Neural cell (in vitro differentiated cells): ENCODE measurements around the gene PCDH9. TPM values are rescaled to one million over a fixed set of nuclear protein-coding genes. Genes with fewer than 3 reads are reported as not detected.

Experiments used
- H2AFZ ChIP-seq: fragments of 200-600, 300-800 bp; sonication (generic), shearing (Covaris generic); 2 replicates; pipeline ENCODE4 v1.6.0; 2014; ENCODE audit warnings: low read depth, mild to moderate bottlenecking, antibody characterized with exemption, low read length, moderate library complexity
- H3F3A ChIP-seq: fragments of 200-600 bp; shearing (Covaris generic); 2 replicates; pipeline ENCODE4 v1.6.1; 2016; ENCODE audit warnings: mild to moderate bottlenecking, moderate library complexity, mixed read lengths, antibody characterized with exemption, low read length; ENCODE audit not compliant: insufficient read depth, poor library complexity, severe bottlenecking
- H3K27ac ChIP-seq: fragments of 200-600, 300-800 bp; sonication (generic), shearing (Covaris generic); 2 replicates; pipeline ENCODE4 v1.5.1; 2014; ENCODE audit warnings: mild to moderate bottlenecking, low read length, moderate library complexity
- H3K27me3 ChIP-seq: fragments of 300-800, 200-600 bp; sonication (generic), shearing (Covaris generic); 2 replicates; pipeline ENCODE4 v1.6.0; 2014; ENCODE audit warnings: mild to moderate bottlenecking, low read depth, low read length, moderate library complexity; ENCODE audit not compliant: insufficient read depth
- H3K36me3 ChIP-seq: fragments of 300-800, 200-600 bp; sonication (generic), shearing (Covaris generic); 2 replicates; pipeline ENCODE4 v1.5.1; 2014; ENCODE audit warnings: mild to moderate bottlenecking, antibody characterized with exemption, low read length, moderate library complexity; ENCODE audit not compliant: insufficient read depth
- H3K4me2 ChIP-seq: fragments of 300-800, 200-600 bp; sonication (generic), shearing (Covaris generic); 2 replicates; pipeline ENCODE4 v1.6.0; 2014; ENCODE audit warnings: mild to moderate bottlenecking, low read length
- H3K4me3 ChIP-seq: fragments of 300-800, 200-600 bp; sonication (generic), shearing (Covaris generic); 2 replicates; pipeline ENCODE4 v1.5.1; 2014; ENCODE audit warnings: mild to moderate bottlenecking, low read length, moderate library complexity
- H3K79me2 ChIP-seq: fragments of 200-600 bp; shearing (Covaris generic); replicated peaks from 2 replicates; pipeline ENCODE4 v1.6.0; 2014; ENCODE audit warnings: mild to moderate bottlenecking, low read length, moderate library complexity; ENCODE audit not compliant: insufficient read depth
- H3K9ac ChIP-seq: fragments of 300-800, 200-600 bp; sonication (generic), shearing (Covaris generic); 2 replicates; pipeline ENCODE4 v1.6.1; 2016; ENCODE audit warnings: mild to moderate bottlenecking, low read length, mixed read lengths
- H3K9me2 ChIP-seq: fragments of 200-600 bp; shearing (Covaris generic); 2 replicates; pipeline ENCODE4 v1.6.1; 2016; ENCODE audit warnings: mild to moderate bottlenecking, low read length, mixed read lengths; ENCODE audit not compliant: insufficient read depth
- H3K9me3 ChIP-seq: fragments of 200-600, 300-800 bp; sonication (generic), shearing (Covaris generic); 2 replicates; pipeline ENCODE4 v1.6.1; 2016; ENCODE audit warnings: mild to moderate bottlenecking, mixed run types, low read length, moderate library complexity, mixed read lengths
- H4K20me1 ChIP-seq: fragments of 200-600 bp; shearing (Covaris generic); 2 replicates; pipeline ENCODE4 v1.6.1; 2016; ENCODE audit warnings: mild to moderate bottlenecking, mixed run types; ENCODE audit not compliant: insufficient read depth
- CTCF ChIP-seq: fragments of 450-650 bp; IDR thresholded peaks from 2 replicates; pipeline ENCODE4 v1.5.1; 2014; ENCODE audit warnings: antibody characterized with exemption, mild to moderate bottlenecking, moderate library complexity; ENCODE audit not compliant: poor library complexity, severe bottlenecking
- EP300 ChIP-seq: fragments of 450-650 bp; conservative IDR thresholded peaks from 2 replicates; pipeline ENCODE4 v1.6.1; 2014; ENCODE audit warnings: antibody characterized with exemption, mild to moderate bottlenecking, moderate library complexity; ENCODE audit not compliant: poor library complexity, severe bottlenecking
- EZH2 ChIP-seq: fragments of 200-600, 300-800 bp; shearing (Covaris generic), sonication (generic); IDR thresholded peaks from 2 replicates; pipeline ENCODE4 v1.6.1; 2014; ENCODE audit warnings: antibody characterized with exemption, low read length, borderline replicate concordance, mild to moderate bottlenecking; ENCODE audit not compliant: insufficient read depth, poor library complexity, severe bottlenecking
- MXI1 ChIP-seq: fragments of 450-650 bp; conservative IDR thresholded peaks from 2 replicates; pipeline ENCODE4 v1.6.1; 2014; ENCODE audit warnings: antibody characterized with exemption, mild to moderate bottlenecking; ENCODE audit not compliant: poor library complexity, severe bottlenecking
- POLR2AphosphoS5 ChIP-seq: IDR thresholded peaks from 2 replicates; pipeline ENCODE4 v1.6.1; 2012
- RAD21 ChIP-seq: fragments of 450-650 bp; conservative IDR thresholded peaks from 2 replicates; pipeline ENCODE4 v1.6.1; 2014; ENCODE audit warnings: antibody characterized with exemption, mild to moderate bottlenecking, moderate library complexity
- REST ChIP-seq: IDR thresholded peaks from 2 replicates; pipeline ENCODE4 v1.6.1; 2012; ENCODE audit warnings: borderline replicate concordance
- polyA plus RNA-seq: library from polyadenylated mRNA; depleted of rRNA; stranded (reverse); fragments of >200 nt; gene quantifications from 2 replicates; pipeline ENCODE4 v1.2.3, GENCODE V29; 2014

The PCDH9 gene
- polyA plus RNA-seq, 1 donor from 2014 or later: 4.6 TPM

GRCh38 chr13:67148161-67148571 lies 82.0 kb downstream of the PCDH9 start:
- Histone ChIP-seq H3F3A (peaks cover 4% of the 10 kb centered on the region), H3K9ac (no peak overlapping the region), H4K20me1 (no peaks in the 10 kb centered on the region), H3K4me2 (peak overlapping the region; percentile 25), H3K27me3 (no peaks in the 10 kb centered on the region), H3K27ac (peak overlapping the region; percentile 32), H3K79me2 (no peaks in the 10 kb centered on the region), H3K9me2 (no peaks in the 10 kb centered on the region), H3K9me3 (no peaks in the 10 kb centered on the region), H3K4me3 (peak overlapping the region; percentile 26), H2AFZ (no peak overlapping the region), H3K36me3 (no peaks in the 10 kb centered on the region)
- no peak for TF ChIP-seq POLR2AphosphoS5
- TF ChIP-seq CTCF: no peak
- no peak for TF ChIP-seq RAD21
- peak; percentile 57 for TF ChIP-seq EP300
- no peak for TF ChIP-seq MXI1
- TF ChIP-seq REST: peak; percentile 63

- H3K79me2 ChIP-seq: no peaks in the 10 kb centered on the region
- no peaks in the 10 kb centered on the region for H3K27me3 ChIP-seq
- peak overlapping the region; percentile 26 for H3K4me3 ChIP-seq
- H3K9me2 ChIP-seq: no peaks in the 10 kb centered on the region
- no peak overlapping the region for H2AFZ ChIP-seq
- H3K9ac ChIP-seq: no peak overlapping the region
- H3F3A ChIP-seq: peaks cover 4% of the 10 kb centered on the region
- H3K9me3 ChIP-seq: no peaks in the 10 kb centered on the region
- peak overlapping the region; percentile 25 for H3K4me2 ChIP-seq
- H3K27ac ChIP-seq: peak overlapping the region; percentile 32
- no peaks in the 10 kb centered on the region for H3K36me3 ChIP-seq
- no peaks in the 10 kb centered on the region for H4K20me1 ChIP-seq
- no peak for TF ChIP-seq EZH2
Measured at GRCh38 chr13:67147342-67148133, 82.6 kb downstream of the PCDH9 start.
